ENCODE measurements around the gene IGSF21.

The IGSF21 gene

GRCh38 chr1:18107369-18108298 is at the start of gene IGSF21:
IGSF21 (plus strand) TSS chr1:18107798; CDS start chr1:18108129, 331 bp downstream.
- Histone ChIP-seq H3K36me3 (replicated peaks; ENCODE audit: low read depth, low read length) (no peaks in the 10 kb centered on the region), H3K4me2 (ENCODE audit: low read length) (no peak within 1 kb of the TSS), H3K4me3 (ENCODE audit: low read length) (no peak within 1 kb of the TSS), H3K9ac (ENCODE audit: low read length) (no peak within 1 kb of the TSS), H3K4me1 (ENCODE audit: low read length) (no peaks in the 10 kb centered on the region), H4K20me1 (ENCODE audit: insufficient read depth, low read length) (no peaks in the 10 kb centered on the region), H3K9me3 (ENCODE audit: insufficient read depth, low read length) (no peaks in the 10 kb centered on the region), H3K27me3 (ENCODE audit: low read depth, low read length) (no peaks in the 10 kb centered on the region), H3K79me2 (ENCODE audit: low read length) (no peaks in the 10 kb centered on the region), H3K27ac (ENCODE audit: low read length) (no peak within 1 kb of the TSS), H2AFZ (ENCODE audit: low read depth, low read length) (no peak within 1 kb of the TSS)
- TF ChIP-seq EZH2phosphoT487 (IDR thresholded peaks at IDR 0.05; ENCODE audit: low read depth): no peak
- no peak for TF ChIP-seq CTCF (IDR thresholded peaks at IDR 0.05; ENCODE audit: low read depth, low read length)

- Histone ChIP-seq H3K36me3 (replicated peaks; ENCODE audit: low read depth, low read length) (no peaks in the 10 kb centered on the region), H2AFZ (ENCODE audit: low read depth, low read length) (no peak overlapping the region), H3K9ac (ENCODE audit: low read length) (no peak overlapping the region), H3K27ac (ENCODE audit: low read length) (no peak overlapping the region), H4K20me1 (ENCODE audit: insufficient read depth, low read length) (no peaks in the 10 kb centered on the region), H3K4me2 (ENCODE audit: low read length) (no peak overlapping the region), H3K27me3 (ENCODE audit: low read depth, low read length) (no peaks in the 10 kb centered on the region), H3K79me2 (ENCODE audit: low read length) (no peaks in the 10 kb centered on the region), H3K4me1 (ENCODE audit: low read length) (no peaks in the 10 kb centered on the region), H3K4me3 (ENCODE audit: low read length) (no peak overlapping the region), H3K9me3 (ENCODE audit: insufficient read depth, low read length) (no peaks in the 10 kb centered on the region)
- TF ChIP-seq EZH2phosphoT487 (IDR thresholded peaks at IDR 0.05; ENCODE audit: low read depth) (no peak), CTCF (IDR thresholded peaks at IDR 0.05; ENCODE audit: low read depth, low read length) (no peak)
Measured at GRCh38 chr1:18058206-18058921, 49.2 kb upstream of the IGSF21 start.

- Histone ChIP-seq H3K27ac (ENCODE audit: low read length) (no peak overlapping the region), H3K4me3 (ENCODE audit: low read length) (no peak overlapping the region), H4K20me1 (ENCODE audit: insufficient read depth, low read length) (no peaks in the 10 kb centered on the region), H3K9me3 (ENCODE audit: insufficient read depth, low read length) (no peaks in the 10 kb centered on the region), H3K36me3 (replicated peaks; ENCODE audit: low read depth, low read length) (no peaks in the 10 kb centered on the region), H3K4me1 (ENCODE audit: low read length) (no peaks in the 10 kb centered on the region), H2AFZ (ENCODE audit: low read depth, low read length) (no peak overlapping the region), H3K27me3 (ENCODE audit: low read depth, low read length) (no peaks in the 10 kb centered on the region), H3K4me2 (ENCODE audit: low read length) (no peak overlapping the region), H3K9ac (ENCODE audit: low read length) (no peak overlapping the region), H3K79me2 (ENCODE audit: low read length) (no peaks in the 10 kb centered on the region)
- TF ChIP-seq CTCF (IDR thresholded peaks at IDR 0.05; ENCODE audit: low read depth, low read length) (no peak), EZH2phosphoT487 (IDR thresholded peaks at IDR 0.05; ENCODE audit: low read depth) (no peak)
Measured at GRCh38 chr1:18058981-18059605, 48.5 kb upstream of the IGSF21 start.

GRCh38 chr1:18060366-18060765 is 47.2 kb upstream of the IGSF21 start:
- Histone ChIP-seq H3K4me3 (ENCODE audit: low read length) (no peak overlapping the region), H3K27me3 (ENCODE audit: low read depth, low read length) (no peaks in the 10 kb centered on the region)

More at GRCh38 chr1:18060366-18060765, 47.2 kb upstream of the IGSF21 start:
- H3K4me1 ChIP-seq (ENCODE audit: low read length): no peaks in the 10 kb centered on the region
- H3K9ac ChIP-seq (ENCODE audit: low read length): no peak overlapping the region
- TF ChIP-seq EZH2phosphoT487 (IDR thresholded peaks at IDR 0.05; ENCODE audit: low read depth) (no peak), CTCF (IDR thresholded peaks at IDR 0.05; ENCODE audit: low read depth, low read length) (no peak)
- no peak overlapping the region for H3K4me2 ChIP-seq (ENCODE audit: low read length)
- H4K20me1 ChIP-seq (ENCODE audit: insufficient read depth, low read length): no peaks in the 10 kb centered on the region
- H3K9me3 ChIP-seq (ENCODE audit: insufficient read depth, low read length): no peaks in the 10 kb centered on the region
- no peaks in the 10 kb centered on the region for H3K36me3 ChIP-seq (replicated peaks; ENCODE audit: low read depth, low read length)
- H2AFZ ChIP-seq (ENCODE audit: low read depth, low read length): no peak overlapping the region
- no peaks in the 10 kb centered on the region for H3K79me2 ChIP-seq (ENCODE audit: low read length)
- H3K27ac ChIP-seq (ENCODE audit: low read length): no peak overlapping the region

Measured in OCI-LY3 (cell line).